B cell (primary cell): ENCODE measurements around the gene DNM2. TPM values are rescaled to one million over a fixed set of nuclear protein-coding genes. Genes with fewer than 3 reads are reported as not detected.
A peak's percentile ranks its signal among the peaks of the same experiment; 100 is the strongest.

ENCODE experiments used
- ATAC-seq: fragments of 200-7000 bp; cut with Tn5 transposase; one replicate; pipeline ENCODE4 v1.10.0; 2021; ENCODE audit warnings: low read depth, mild to moderate bottlenecking, moderate number of reproducible peaks, moderate library complexity
- CTCF ChIA-PET: fragments of 350-600 bp; sonication (Branson Sonifier 250); formaldehyde crosslinking; loops from one replicate; lab custom pipeline; 2021; ENCODE audit warnings: antibody characterized with exemption, inconsistent platforms; lab: Charles Lee
- POLR2A ChIA-PET: fragments of 350-600 bp; sonication (Branson Sonifier 250); formaldehyde crosslinking; loops from one replicate; lab custom pipeline; 2021; ENCODE audit warnings: antibody characterized with exemption; lab: Charles Lee
- DNase-seq: peaks from one replicate; pipeline ENCODE4 v3.0.0; 2013
- H2AFZ ChIP-seq: 2 replicates; pipeline ENCODE4 v1.6.1; 2012; ENCODE audit warnings: mild to moderate bottlenecking, low read depth, low read length; ENCODE audit not compliant: insufficient read depth, poor library complexity, severe bottlenecking
- H3K27ac ChIP-seq, 2 donors: 1 replicate in 1 of 2; 2 replicates in 1 of 2; pipeline ENCODE4 v1.5.1; 2012 to 2013; ENCODE audit warnings: low read length in 2 of 2, mild to moderate bottlenecking in 2 of 2, moderate library complexity in 1 of 2
- H3K27me3 ChIP-seq, 4 experiments: fragments of 200-600 bp in 1 of 4; sonication (generic) in 1 of 4; replicated peaks in 1 of 4; 1 replicate in 2 of 4; 2 replicates in 2 of 4; pipeline versions ENCODE4 v1.6.1 to v1.7.0; 2013 to 2016; ENCODE audit warnings: low read length in 3 of 4, mild to moderate bottlenecking in 2 of 4, mixed read lengths in 1 of 4, moderate library complexity in 1 of 4; ENCODE audit not compliant: insufficient read depth in 4 of 4, control insufficient read depth in 3 of 4; ENCODE audit errors: control extremely low read depth in 1 of 4
- H3K36me3 ChIP-seq, 2 experiments: replicated peaks in 1 of 2; 1 replicate in 1 of 2; 2 replicates in 1 of 2; pipeline versions ENCODE4 v1.6.1 to v1.7.1; 2013; ENCODE audit warnings: low read length in 1 of 2; ENCODE audit not compliant: insufficient read depth in 2 of 2, control insufficient read depth in 1 of 2; ENCODE audit errors: control extremely low read depth in 1 of 2, extremely low read depth in 1 of 2
- H3K4me1 ChIP-seq, 2 donors: fragments of 200-600 bp in 1 of 2; sonication (generic) in 1 of 2; 1 replicate in 1 of 2; 2 replicates in 1 of 2; pipeline versions ENCODE4 v1.5.1 to v1.6.1; 2013 to 2017; ENCODE audit warnings: low read length in 2 of 2; ENCODE audit not compliant: control insufficient read depth in 2 of 2, insufficient read depth in 2 of 2
- H3K4me2 ChIP-seq: replicated peaks from 2 replicates; pipeline ENCODE3; 2012; ENCODE audit warnings: mild to moderate bottlenecking, low read depth, low read length; ENCODE audit not compliant: poor library complexity, severe bottlenecking
- H3K4me3 ChIP-seq, 5 experiments: fragments of 200-600 bp in 1 of 5; sonication (generic) in 1 of 5; 1 replicate in 3 of 5; 2 replicates in 2 of 5; pipeline versions ENCODE4 v1.5.1 to v1.7.0; 2011 to 2016; ENCODE audit warnings: low read length in 4 of 5, mild to moderate bottlenecking in 4 of 5, low read depth in 2 of 5, control low read depth in 1 of 5, moderate library complexity in 1 of 5; ENCODE audit not compliant: insufficient read depth in 1 of 5; ENCODE audit errors: control extremely low read depth in 1 of 5, extremely low read depth in 1 of 5
- H3K79me2 ChIP-seq: fragments of 200-600 bp; sonication (generic); one replicate; pipeline ENCODE4 v1.6.0; 2016; ENCODE audit warnings: low read length; ENCODE audit not compliant: control insufficient read depth, insufficient read depth
- H3K9ac ChIP-seq: fragments of 200-600 bp; sonication (generic); 2 replicates; pipeline ENCODE4 v1.6.1; 2017; ENCODE audit warnings: mild to moderate bottlenecking, low read length, moderate library complexity
- H3K9me3 ChIP-seq, 3 donors: one replicate each; pipeline versions ENCODE4 v1.6.1 to v1.7.1; 2013; ENCODE audit warnings: low read length in 2 of 3; ENCODE audit not compliant: control insufficient read depth in 2 of 3, insufficient read depth in 1 of 3; ENCODE audit errors: control extremely low read depth in 1 of 3
- H4K20me1 ChIP-seq: 2 replicates; pipeline ENCODE4 v1.6.0; 2012; ENCODE audit warnings: mild to moderate bottlenecking, low read length; ENCODE audit not compliant: insufficient read depth, control insufficient read depth, poor library complexity, severe bottlenecking
- H3K27ac Mint-ChIP-seq: one replicate; pipeline ENCODE4 v1.8.0; 2021; ENCODE audit warnings: mixed read lengths
- H3K27me3 Mint-ChIP-seq: one replicate; pipeline ENCODE4 v1.8.0; 2021; ENCODE audit warnings: mixed read lengths
- H3K4me1 Mint-ChIP-seq: one replicate; pipeline ENCODE4 v1.8.0; 2021; ENCODE audit warnings: mixed read lengths
- H3K4me3 Mint-ChIP-seq: one replicate; pipeline ENCODE4 v1.8.0; 2021; ENCODE audit warnings: mixed read lengths
- H3K9me3 Mint-ChIP-seq: one replicate; pipeline ENCODE4 v1.8.0; 2022; ENCODE audit warnings: mixed read lengths; ENCODE audit not compliant: insufficient read depth
- CTCF ChIP-seq: fragments of 200-600 bp; IDR thresholded peaks from one replicate; pipeline ENCODE4 v1.8.0; 2022; ENCODE audit warnings: antibody characterized with exemption, mild to moderate bottlenecking
- EZH2 ChIP-seq: IDR thresholded peaks from 2 replicates; pipeline ENCODE4 v1.6.1; 2012; ENCODE audit warnings: borderline replicate concordance, low read depth, mild to moderate bottlenecking, moderate library complexity, low read length; ENCODE audit not compliant: insufficient read depth, poor library complexity, severe bottlenecking
- WGBS: methylation state at CpG from one replicate; pipeline ENCODE4 v1.1.5; 2013; ENCODE audit warnings: missing lambda C conversion rate; ENCODE audit not compliant: insufficient coverage; 5-methylcytosine and 5-hydroxymethylcytosine counted together
- intact Hi-C: fragments of 100-400 bp; cut with micrococcal nuclease; formaldehyde crosslinking; loops from one replicate; pipeline ENCODE4 v1.10.0; 2022
- polyA plus RNA-seq: library from polyadenylated mRNA; depleted of rRNA; stranded (reverse); fragments of >200 nt; gene quantifications from 2 replicates; pipeline ENCODE4 v1.2.3, GENCODE V29; 2012
- total RNA-seq, 2 donors: library from RNA; stranded (reverse); fragments of 120-200 nt in 1 of 2; gene quantifications; 1 replicate in 1 of 2; 2 replicates in 1 of 2; pipeline versions ENCODE4 v1.2.3 to v1.2.4, GENCODE V29; 2013 to 2022

The DNM2 gene
- total and polyA plus RNA-seq, 2 donors (not counting 1 experiment from before 2014, with no cell fraction given): 163 to 353 TPM

GRCh38 chr19:10839114-10840050, 121.5 kb downstream of the DNM2 start:
- Histone ChIP-seq H3K36me3 (no peaks in the 10 kb centered on the region), H2AFZ (no peak overlapping the region), H3K79me2 (no peaks in the 10 kb centered on the region), H3K4me1 (peaks cover 7 to 17% of the 10 kb centered on the region in 2 donors), H3K9me3 (peaks cover 1 to 31% (median 9%) of the 10 kb centered on the region in 3 donors), H3K9ac (no peak overlapping the region), H3K27ac (no peak overlapping the region), H3K27me3 (no peaks in the 10 kb centered on the region), H3K4me3 (no peak overlapping the region), H4K20me1 (peaks cover 7% of the 10 kb centered on the region), H3K4me2 (no peak overlapping the region)
- intact Hi-C loops: loop anchor here (5.0 kb wide), 1 partner anchor 1022 kb away; the partner anchor contains the start of gene FBXL12
- WGBS: 77% methylated on average over 6 of the region's 10 CpGs
- Mint-ChIP-seq H3K27me3 (no peaks in the 10 kb centered on the region), H3K4me3 (no peak overlapping the region), H3K9me3 (peaks cover 6% of the 10 kb centered on the region), H3K27ac (no peak overlapping the region), H3K4me1 (peaks cover 14% of the 10 kb centered on the region)
- CTCF ChIA-PET: interaction anchor here (0.7 to 1.8 kb wide), 5 partner anchors 15 to 334 kb away, joined by 3 to 6 read pairs (median 4); no protein-coding TSS in a partner anchor
- ATAC-seq: no peak
- peak; percentile 2 for DNase-seq
- POLR2A ChIA-PET: interaction anchor here (0.9 kb wide), 1 partner anchor 31 kb away, joined by 5 read pairs; no protein-coding TSS in a partner anchor
- TF ChIP-seq EZH2: no peak
- no peak for TF ChIP-seq CTCF

- H3K9ac ChIP-seq: no peak overlapping the region
- 91% methylated on average over 7 of the region's 7 CpGs for WGBS
- peaks cover 5 to 28% (median 11%) of the 10 kb centered on the region in 3 donors for H3K9me3 ChIP-seq
- no peaks in the 10 kb centered on the region for H3K79me2 ChIP-seq
- H2AFZ ChIP-seq: no peak overlapping the region
- H3K4me2 ChIP-seq: no peak overlapping the region
- ATAC-seq (no peak), DNase-seq (no peak)
- no peaks in the 10 kb centered on the region for H3K36me3 ChIP-seq
- H3K4me3 ChIP-seq: no peak overlapping the region
- no peaks in the 10 kb centered on the region for H3K4me1 ChIP-seq
- no peak for TF ChIP-seq EZH2
- TF ChIP-seq CTCF: no peak
- POLR2A ChIA-PET: no interaction called here
- H3K9me3 Mint-ChIP-seq: peaks cover 8% of the 10 kb centered on the region
- no peaks in the 10 kb centered on the region for H3K4me1 Mint-ChIP-seq
- intact Hi-C loops: no loop called here
- no peak overlapping the region for H3K27ac Mint-ChIP-seq
- no peaks in the 10 kb centered on the region for H4K20me1 ChIP-seq
- H3K27me3 Mint-ChIP-seq: peaks cover 6% of the 10 kb centered on the region
- H3K27ac ChIP-seq: no peak overlapping the region
- CTCF ChIA-PET: interaction anchor here (1.4 kb wide), 1 partner anchor 262 kb away, joined by 3 read pairs; no protein-coding TSS in a partner anchor
- H3K4me3 Mint-ChIP-seq: no peak overlapping the region
- peaks cover 0 to 5% (median 0%) of the 10 kb centered on the region in 4 experiments for H3K27me3 ChIP-seq
These were observed 124.9 kb downstream of the DNM2 start for GRCh38 chr19:10842788-10843187.
